B cell (primary cell): ENCODE results near the gene PRRT1.

Experiments used
- CTCF ChIP-seq: fragments of 200-600 bp; IDR thresholded peaks from one replicate; pipeline ENCODE4 v1.8.0; 2022; ENCODE audit warnings: antibody characterized with exemption, mild to moderate bottlenecking
- EZH2 ChIP-seq: IDR thresholded peaks from 2 replicates; pipeline ENCODE4 v1.6.1; 2012; ENCODE audit warnings: borderline replicate concordance, low read depth, mild to moderate bottlenecking, moderate library complexity, low read length; ENCODE audit not compliant: insufficient read depth, poor library complexity, severe bottlenecking

GRCh38 chr6:32115623-32116022, 36.1 kb downstream of the PRRT1 start:
- TF ChIP-seq EZH2, result no peak
- no peak for TF ChIP-seq CTCF
